Natural killer cell treated with Interleukin-12 subunit alpha and Interleukin-12 subunit beta and Interleukin-15 and Interleukin-18, amount 100 ng/mL, for 72 hours (primary cell): ENCODE results near the gene PRKG2. TPM values are rescaled to one million over a fixed set of nuclear protein-coding genes. Genes with fewer than 3 reads are reported as not detected.

ENCODE experiments used
- ATAC-seq, 2 donors: fragments of 150-1000 bp; cut with Tn5 transposase in 1 of 2; sonication (Bioruptor Pico), chemical (Tn5 transposase) in 1 of 2; 2 replicates each; pipeline ENCODE4 v1.10.0; 2021
- DNase-seq: peaks from one replicate; pipeline ENCODE4 v3.0.0; 2022; ENCODE audit warnings: low spot score
- H3K27ac Mint-ChIP-seq, 2 donors: 1 replicate in 1 of 2; 2 replicates in 1 of 2; pipeline ENCODE4 v1.8.0; 2022; ENCODE audit warnings: mixed read lengths in 2 of 2, mild to moderate bottlenecking in 1 of 2, moderate library complexity in 1 of 2
- H3K27me3 Mint-ChIP-seq, 2 donors: 1 replicate in 1 of 2; 2 replicates in 1 of 2; pipeline ENCODE4 v1.8.0; 2022; ENCODE audit warnings: mixed read lengths in 2 of 2
- H3K36me3 Mint-ChIP-seq: one replicate; pipeline ENCODE4 v1.8.0; 2022; ENCODE audit warnings: mixed read lengths
- H3K4me1 Mint-ChIP-seq, 2 donors: 1 replicate in 1 of 2; 2 replicates in 1 of 2; pipeline ENCODE4 v1.8.0; 2022; ENCODE audit warnings: low read depth in 2 of 2, mixed read lengths in 2 of 2, mild to moderate bottlenecking in 1 of 2
- H3K4me3 Mint-ChIP-seq: one replicate; pipeline ENCODE4 v1.8.0; 2022; ENCODE audit warnings: mixed read lengths
- H3K9me3 Mint-ChIP-seq: 2 replicates; pipeline ENCODE4 v1.8.0; 2022; ENCODE audit warnings: mixed read lengths
- total RNA-seq, 2 donors: library from RNA; stranded (reverse); gene quantifications; one replicate each; pipeline ENCODE4 v1.2.3, GENCODE V29; 2022

The PRKG2 gene
- total RNA-seq, 2 donors from 2014 or later = 0.10 to 0.33 TPM

DNA sequence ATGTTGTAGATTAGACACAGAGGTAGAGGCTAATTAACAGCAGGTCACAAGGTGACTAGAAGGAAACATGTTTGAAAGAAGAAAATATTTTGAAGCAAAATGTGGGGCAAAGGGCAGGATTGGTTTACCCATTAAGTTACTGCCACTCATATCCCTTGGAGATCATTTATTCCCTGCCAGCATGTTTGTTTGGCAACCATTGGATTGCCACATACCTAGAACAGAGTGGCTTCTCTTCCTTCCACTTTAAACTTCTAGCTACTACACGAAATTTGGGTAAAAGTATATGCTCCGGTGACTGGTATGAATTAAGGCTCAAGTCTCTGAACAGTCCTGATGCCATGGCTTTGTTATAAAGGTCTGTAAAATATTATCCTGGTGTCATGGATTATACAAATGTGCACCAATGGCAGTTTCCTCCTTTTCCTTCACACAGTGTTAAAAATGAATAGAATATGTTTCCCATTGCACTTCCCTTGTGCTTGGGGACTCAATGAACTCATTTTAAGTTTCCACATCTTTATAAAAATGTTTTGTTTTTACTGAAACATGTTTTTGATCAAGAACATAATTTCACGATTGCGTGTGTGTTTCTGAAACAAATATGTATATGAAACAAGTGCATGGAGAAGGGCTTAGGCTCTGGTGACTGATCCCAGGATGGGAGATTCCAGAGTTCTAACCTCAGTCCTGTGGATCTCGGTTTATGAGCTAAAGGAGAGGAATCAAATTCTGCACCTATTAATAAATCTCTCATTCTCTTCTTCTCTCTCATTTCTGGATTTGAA is 172.2 kb downstream of the PRKG2 start:
- Mint-ChIP-seq H3K9me3 (no peaks in the 10 kb centered on the region), H3K27ac (no peak overlapping the region), H3K27me3 (peaks cover 25 to 28% of the 10 kb centered on the region in 2 donors), H3K36me3 (no peaks in the 10 kb centered on the region), H3K4me1 (no peaks in the 10 kb centered on the region), H3K4me3 (no peak overlapping the region)
- no peak for ATAC-seq
- no peak for DNase-seq

DNA sequence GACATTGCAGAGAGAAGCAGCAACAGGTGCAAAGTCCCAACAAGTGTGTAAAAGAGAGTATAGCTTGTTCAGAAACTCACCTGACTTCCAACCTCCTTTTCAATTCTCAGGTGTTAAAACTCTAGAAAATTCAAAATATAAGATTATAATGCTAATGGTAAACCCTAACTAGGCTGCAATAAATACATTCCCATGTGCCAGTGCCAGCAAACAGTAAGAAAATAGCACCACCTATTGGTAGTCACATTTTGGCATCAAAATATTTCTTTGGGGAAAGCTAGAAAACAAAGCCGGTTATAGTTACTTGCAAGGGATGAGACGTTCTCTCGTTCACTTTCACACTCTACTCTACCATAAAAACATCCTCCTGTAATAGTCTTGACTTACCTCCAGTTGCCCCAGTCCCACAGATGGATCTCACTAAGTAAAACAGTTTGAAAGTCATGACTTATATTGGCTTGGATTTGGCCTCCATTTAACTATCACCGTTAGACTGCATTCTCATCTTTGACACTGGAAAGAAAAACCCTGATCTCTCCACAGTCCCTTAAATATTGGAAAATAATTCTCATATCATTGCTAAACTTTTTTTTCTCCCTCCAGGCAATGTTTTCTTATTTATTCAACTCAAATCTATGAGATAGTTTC is 174.9 kb downstream of the PRKG2 start:
- no peaks in the 10 kb centered on the region for H3K36me3 Mint-ChIP-seq
- H3K9me3 Mint-ChIP-seq = no peaks in the 10 kb centered on the region
- no peaks in the 10 kb centered on the region for H3K4me1 Mint-ChIP-seq
- no peak for DNase-seq
- ATAC-seq = no peak
- H3K27me3 Mint-ChIP-seq = peaks cover 5 to 17% of the 10 kb centered on the region in 2 donors
- no peak overlapping the region for H3K27ac Mint-ChIP-seq
- no peak overlapping the region for H3K4me3 Mint-ChIP-seq

DNA sequence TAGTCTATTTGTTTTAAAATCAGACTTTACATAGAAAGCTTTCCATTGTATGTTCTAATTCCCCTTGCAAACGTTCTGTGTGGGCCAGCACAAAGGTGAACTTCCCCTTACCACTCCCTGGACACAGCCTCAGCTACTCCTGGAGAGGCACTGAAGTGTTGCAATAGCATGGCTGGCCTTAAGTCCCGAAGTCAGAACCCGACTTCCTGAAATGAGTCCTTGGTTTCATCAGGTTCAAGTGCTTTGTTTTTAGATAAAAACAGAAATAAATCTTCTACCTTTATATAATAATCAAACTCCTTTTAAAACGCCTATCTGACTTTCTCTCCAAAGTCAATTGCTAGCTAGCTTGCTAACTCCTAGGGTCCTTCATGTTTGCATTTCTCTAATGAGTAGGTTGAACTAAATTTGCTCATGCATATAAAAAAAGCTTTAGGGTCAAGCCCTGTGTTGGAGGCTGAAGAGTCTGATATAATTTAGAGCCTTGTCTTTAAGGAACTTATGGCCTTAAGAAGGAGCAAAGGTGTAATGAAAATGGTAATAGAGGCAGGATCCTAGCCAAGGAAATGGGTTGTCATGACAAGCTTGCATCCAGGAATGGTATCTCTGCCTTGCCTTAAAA is 175.6 kb downstream of the PRKG2 start:
- Mint-ChIP-seq H3K4me3 (no peak overlapping the region), H3K36me3 (no peaks in the 10 kb centered on the region), H3K27ac (no peak overlapping the region), H3K27me3 (peaks cover 3 to 17% of the 10 kb centered on the region in 2 donors), H3K9me3 (no peaks in the 10 kb centered on the region), H3K4me1 (no peaks in the 10 kb centered on the region)
- no peak for ATAC-seq
- DNase-seq = no peak

DNA sequence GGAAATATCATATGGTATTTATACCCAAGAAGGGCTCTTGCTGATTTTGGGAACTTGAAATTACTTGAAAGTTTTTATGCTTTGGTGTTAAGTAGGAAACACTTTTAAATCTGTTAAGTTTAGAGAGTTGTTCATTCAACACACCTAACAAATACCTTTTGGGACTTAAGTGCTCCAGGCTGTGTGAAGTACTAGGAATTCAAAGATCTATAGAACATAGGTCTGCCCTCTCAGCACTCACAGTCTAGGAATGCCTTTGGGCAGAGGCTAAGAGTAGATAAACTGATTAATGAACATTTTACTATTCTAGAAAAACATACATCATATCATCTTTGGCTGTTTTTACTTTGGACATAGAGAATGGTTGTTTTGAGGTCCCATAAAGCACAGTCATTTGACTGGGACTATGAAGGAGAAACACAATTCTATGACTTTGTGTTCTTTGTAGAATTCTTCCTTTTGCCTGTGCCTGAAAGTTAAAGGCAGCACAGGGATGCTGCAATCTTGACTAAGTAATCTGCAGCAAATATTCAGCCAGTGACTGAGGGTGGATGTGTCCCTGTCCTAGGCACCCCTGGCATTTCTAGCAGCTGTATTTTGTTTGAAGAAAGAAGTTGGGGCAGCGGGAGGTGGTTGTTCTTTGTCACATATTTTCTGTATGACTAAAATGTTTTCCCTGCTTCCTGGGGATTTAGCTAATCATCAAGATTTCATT is 176.2 kb downstream of the PRKG2 start:
- H3K36me3 Mint-ChIP-seq = no peaks in the 10 kb centered on the region
- no peak overlapping the region for H3K27ac Mint-ChIP-seq
- H3K9me3 Mint-ChIP-seq = no peaks in the 10 kb centered on the region
- no peak overlapping the region for H3K4me3 Mint-ChIP-seq
- DNase-seq = no peak
- H3K27me3 Mint-ChIP-seq = peaks cover 3 to 24% of the 10 kb centered on the region in 2 donors
- H3K4me1 Mint-ChIP-seq = no peaks in the 10 kb centered on the region
- ATAC-seq = no peak

Other genes starting within 250 kb of the PRKG2 start
- gene BMP3, start 184.5 kb downstream of the PRKG2 start, total RNA-seq = under 1 TPM in 1 of 2 donors, not detected in 1; 0.08 TPM